Measurements from ENCODE around the gene SGTB.
A peak's percentile ranks its signal among the peaks of the same experiment; 100 is the strongest.

The SGTB gene

GRCh38 chr5:65704621-65705239 is 17.2 kb downstream of the SGTB start:
- DNase-seq (ENCODE audit: low spot score), result no peak
- TF ChIP-seq, protein P1, sequence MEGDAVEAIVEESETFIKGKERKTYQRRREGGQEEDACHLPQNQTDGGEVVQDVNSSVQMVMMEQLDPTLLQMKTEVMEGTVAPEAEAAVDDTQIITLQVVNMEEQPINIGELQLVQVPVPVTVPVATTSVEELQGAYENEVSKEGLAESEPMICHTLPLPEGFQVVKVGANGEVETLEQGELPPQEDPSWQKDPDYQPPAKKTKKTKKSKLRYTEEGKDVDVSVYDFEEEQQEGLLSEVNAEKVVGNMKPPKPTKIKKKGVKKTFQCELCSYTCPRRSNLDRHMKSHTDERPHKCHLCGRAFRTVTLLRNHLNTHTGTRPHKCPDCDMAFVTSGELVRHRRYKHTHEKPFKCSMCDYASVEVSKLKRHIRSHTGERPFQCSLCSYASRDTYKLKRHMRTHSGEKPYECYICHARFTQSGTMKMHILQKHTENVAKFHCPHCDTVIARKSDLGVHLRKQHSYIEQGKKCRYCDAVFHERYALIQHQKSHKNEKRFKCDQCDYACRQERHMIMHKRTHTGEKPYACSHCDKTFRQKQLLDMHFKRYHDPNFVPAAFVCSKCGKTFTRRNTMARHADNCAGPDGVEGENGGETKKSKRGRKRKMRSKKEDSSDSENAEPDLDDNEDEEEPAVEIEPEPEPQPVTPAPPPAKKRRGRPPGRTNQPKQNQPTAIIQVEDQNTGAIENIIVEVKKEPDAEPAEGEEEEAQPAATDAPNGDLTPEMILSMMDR (IDR thresholded peaks at IDR 0.05; ENCODE audit: extremely low read depth, insufficient read depth, missing control alignments), result no peak
- in situ Hi-C loops (cut with MboI; ENCODE audit: low pct_unique_long_range_greater_than_20kb, low sequenced_read_pairs, unreplicated experiment), result no loop called here

GRCh38 chr5:65702036-65702435 is 19.9 kb downstream of the SGTB start:
- in situ Hi-C loops (cut with MboI; ENCODE audit: low pct_unique_long_range_greater_than_20kb, low sequenced_read_pairs, unreplicated experiment), result no loop called here
- TF ChIP-seq, protein P1 (IDR thresholded peaks at IDR 0.05; ENCODE audit: extremely low read depth, insufficient read depth, missing control alignments), result no peak
- no peak for DNase-seq (ENCODE audit: low spot score)

GRCh38 chr5:65699338-65699737 is 22.6 kb downstream of the SGTB start:
- TF ChIP-seq, protein P1 (IDR thresholded peaks at IDR 0.05; ENCODE audit: extremely low read depth, insufficient read depth, missing control alignments), result no peak
- DNase-seq (ENCODE audit: low spot score), result no peak
- in situ Hi-C loops (cut with MboI; ENCODE audit: low pct_unique_long_range_greater_than_20kb, low sequenced_read_pairs, unreplicated experiment), result no loop called here

DNA sequence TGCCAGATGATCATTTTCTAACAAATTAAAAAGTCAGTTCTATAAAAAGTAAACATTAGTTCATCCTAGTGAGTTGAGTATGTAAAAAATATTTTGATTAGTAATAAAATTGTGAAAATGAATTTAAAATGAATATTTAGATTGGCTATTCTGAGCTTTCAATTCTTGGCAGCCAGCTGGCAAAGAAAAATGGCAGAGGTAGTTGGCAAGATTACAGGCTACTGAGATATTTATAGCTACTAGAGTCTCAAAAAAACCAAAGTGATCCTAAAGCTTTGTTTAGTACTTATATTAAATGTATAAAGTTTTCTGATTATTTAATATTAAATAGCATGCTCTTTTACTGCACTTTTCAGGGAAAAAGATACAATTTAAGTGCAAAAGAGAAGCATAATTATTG is 25.0 kb downstream of the SGTB start:
- TF ChIP-seq, protein P1 (IDR thresholded peaks at IDR 0.05; ENCODE audit: extremely low read depth, insufficient read depth, missing control alignments), result no peak
- in situ Hi-C loops (cut with MboI; ENCODE audit: low pct_unique_long_range_greater_than_20kb, low sequenced_read_pairs, unreplicated experiment), result no loop called here

DNA sequence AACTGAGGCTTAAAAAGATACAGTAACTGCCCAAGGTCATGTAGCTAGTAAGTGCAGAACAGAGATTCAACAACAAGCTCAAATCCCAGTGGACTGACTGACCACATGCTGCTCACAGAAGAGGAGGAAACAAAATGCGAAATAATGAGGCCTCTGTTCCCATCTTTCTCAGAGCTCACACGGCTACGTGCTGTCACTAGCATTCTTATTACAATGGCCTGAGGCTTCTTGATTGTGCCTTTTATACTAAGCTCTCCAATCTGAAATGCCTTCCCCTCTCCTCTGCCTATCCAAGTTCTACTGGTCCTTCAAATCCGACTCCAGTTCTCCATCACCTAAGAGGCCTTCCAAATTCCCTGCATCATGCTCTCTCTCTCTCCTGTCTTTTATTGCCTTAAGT is 26.0 kb downstream of the SGTB start:
- no peak for DNase-seq (ENCODE audit: low spot score)
- TF ChIP-seq, protein P1 (IDR thresholded peaks at IDR 0.05; ENCODE audit: extremely low read depth, insufficient read depth, missing control alignments), result no peak
- in situ Hi-C loops (cut with MboI; ENCODE audit: low pct_unique_long_range_greater_than_20kb, low sequenced_read_pairs, unreplicated experiment), result no loop called here

More for the DNA sequence above, 25.0 kb downstream of the SGTB start:
- DNase-seq (ENCODE audit: low spot score), result no peak

DNA sequence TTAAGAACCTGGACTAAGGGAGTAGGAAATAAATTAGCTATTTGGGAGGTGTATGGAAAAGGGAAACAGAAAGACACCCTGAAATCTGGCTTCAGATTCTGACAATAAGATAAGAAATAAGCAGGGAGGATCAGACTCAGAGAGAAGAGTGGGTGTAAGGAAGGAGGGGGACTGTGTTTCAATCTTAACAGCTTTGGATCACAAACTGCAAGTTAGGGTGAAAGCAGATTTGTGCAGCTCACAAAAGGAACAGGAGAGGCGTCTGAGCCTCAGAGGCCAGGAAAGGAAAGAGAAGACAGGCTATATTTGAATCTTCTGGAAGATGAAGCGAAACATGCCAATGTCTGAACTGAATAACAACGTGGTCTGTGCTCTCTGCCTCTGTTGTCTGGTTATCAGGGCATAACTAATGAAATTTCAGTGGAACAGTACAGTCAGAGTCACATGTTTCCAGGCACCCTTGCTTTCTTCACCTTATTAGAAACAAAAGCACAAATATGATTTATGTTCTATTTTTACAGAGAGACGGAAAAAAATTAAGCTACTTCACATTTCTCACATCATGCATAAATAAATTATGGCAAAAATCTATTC is 26.6 kb downstream of the SGTB start:
- in situ Hi-C loops (cut with MboI; ENCODE audit: low pct_unique_long_range_greater_than_20kb, low sequenced_read_pairs, unreplicated experiment), result no loop called here
- peak; percentile 27 for DNase-seq (ENCODE audit: low spot score)
- TF ChIP-seq, protein P1 (IDR thresholded peaks at IDR 0.05; ENCODE audit: extremely low read depth, insufficient read depth, missing control alignments), result no peak
